Neutrophil (primary cell): ENCODE data around the gene PGM1.
A peak's percentile ranks its signal among the peaks of the same experiment; 100 is the strongest.

Source experiments
- H3K27ac ChIP-seq: fragments of 200-600 bp; sonication (generic); 2 replicates; pipeline ENCODE4 v1.5.1; 2016; ENCODE audit warnings: mild to moderate bottlenecking, moderate library complexity
- H3K27me3 ChIP-seq: fragments of 200-600 bp; sonication (generic); 2 replicates; pipeline ENCODE4 v1.6.0; 2016; ENCODE audit warnings: mild to moderate bottlenecking
- H3K36me3 ChIP-seq: fragments of 200-600 bp; sonication (generic); 2 replicates; pipeline ENCODE4 v1.5.1; 2017
- H3K4me1 ChIP-seq, 2 experiments: fragments of 200-600 bp in 1 of 2; sonication (generic) in 1 of 2; 1 replicate in 1 of 2; 2 replicates in 1 of 2; pipeline versions ENCODE4 v1.5.1 to v1.6.1; 2013 to 2016; ENCODE audit warnings: low read depth in 1 of 2, low read length in 1 of 2, mild to moderate bottlenecking in 1 of 2, moderate library complexity in 1 of 2; ENCODE audit not compliant: control insufficient read depth in 1 of 2, insufficient read depth in 1 of 2
- H3K4me3 ChIP-seq, 2 experiments: fragments of 200-600 bp in 1 of 2; sonication (generic) in 1 of 2; 1 replicate in 1 of 2; 2 replicates in 1 of 2; pipeline ENCODE4 v1.5.1; 2013 to 2016; ENCODE audit warnings: low read depth in 1 of 2, low read length in 1 of 2, mild to moderate bottlenecking in 1 of 2, moderate library complexity in 1 of 2
- H3K9me3 ChIP-seq: fragments of 200-600 bp; sonication (generic); 2 replicates; pipeline ENCODE4 v1.5.1; 2016
- TF ChIP-seq, protein P1 (sequence below): fragments of 200-600 bp; sonication (generic); IDR thresholded peaks from 2 replicates; pipeline ENCODE4 v1.5.1; 2016; ENCODE audit warnings: antibody characterized with exemption

PGM1 gene

DNA sequence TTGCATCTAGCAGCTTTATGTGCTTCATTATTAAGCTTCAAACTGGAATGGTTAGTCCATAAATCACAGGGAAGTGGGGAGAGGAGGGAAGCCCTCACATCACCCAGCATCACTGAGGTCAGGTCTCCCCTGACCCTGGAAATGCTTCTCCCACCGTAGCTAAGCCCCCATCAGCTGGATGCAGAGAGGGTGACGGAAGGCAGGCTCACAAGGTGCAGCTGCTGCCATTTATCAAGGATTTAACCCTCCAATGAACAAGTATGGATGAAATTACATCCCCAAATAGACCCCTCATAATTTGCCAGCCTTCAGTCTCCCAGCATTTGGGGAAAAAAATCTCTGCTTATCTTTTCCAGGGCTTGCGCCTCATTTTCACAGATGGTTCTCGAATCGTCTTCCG, 60.8 kb downstream of the PGM1 start:
- peaks cover 5 to 7% of the 10 kb centered on the region in 2 experiments for H3K4me1 ChIP-seq
- no peaks in the 10 kb centered on the region for H3K27me3 ChIP-seq
- no peak overlapping the region for H3K4me3 ChIP-seq
- H3K9me3 ChIP-seq = no peaks in the 10 kb centered on the region
- H3K27ac ChIP-seq = no peak overlapping the region
- H3K36me3 ChIP-seq = peaks cover 48% of the 10 kb centered on the region
- TF ChIP-seq, protein P1, sequence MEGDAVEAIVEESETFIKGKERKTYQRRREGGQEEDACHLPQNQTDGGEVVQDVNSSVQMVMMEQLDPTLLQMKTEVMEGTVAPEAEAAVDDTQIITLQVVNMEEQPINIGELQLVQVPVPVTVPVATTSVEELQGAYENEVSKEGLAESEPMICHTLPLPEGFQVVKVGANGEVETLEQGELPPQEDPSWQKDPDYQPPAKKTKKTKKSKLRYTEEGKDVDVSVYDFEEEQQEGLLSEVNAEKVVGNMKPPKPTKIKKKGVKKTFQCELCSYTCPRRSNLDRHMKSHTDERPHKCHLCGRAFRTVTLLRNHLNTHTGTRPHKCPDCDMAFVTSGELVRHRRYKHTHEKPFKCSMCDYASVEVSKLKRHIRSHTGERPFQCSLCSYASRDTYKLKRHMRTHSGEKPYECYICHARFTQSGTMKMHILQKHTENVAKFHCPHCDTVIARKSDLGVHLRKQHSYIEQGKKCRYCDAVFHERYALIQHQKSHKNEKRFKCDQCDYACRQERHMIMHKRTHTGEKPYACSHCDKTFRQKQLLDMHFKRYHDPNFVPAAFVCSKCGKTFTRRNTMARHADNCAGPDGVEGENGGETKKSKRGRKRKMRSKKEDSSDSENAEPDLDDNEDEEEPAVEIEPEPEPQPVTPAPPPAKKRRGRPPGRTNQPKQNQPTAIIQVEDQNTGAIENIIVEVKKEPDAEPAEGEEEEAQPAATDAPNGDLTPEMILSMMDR = no peak

GRCh38 chr1:63659448-63659847, 66.2 kb downstream of the PGM1 start:
- Histone ChIP-seq H3K27ac (peak overlapping the region; percentile 92), H3K36me3 (peaks cover 8% of the 10 kb centered on the region), H3K4me1 (peaks cover 23 to 37% of the 10 kb centered on the region in 2 experiments), H3K27me3 (no peaks in the 10 kb centered on the region), H3K4me3 (peak overlapping the region; percentile 22 to 40), H3K9me3 (no peaks in the 10 kb centered on the region)
- TF ChIP-seq, protein P1 = no peak

DNA sequence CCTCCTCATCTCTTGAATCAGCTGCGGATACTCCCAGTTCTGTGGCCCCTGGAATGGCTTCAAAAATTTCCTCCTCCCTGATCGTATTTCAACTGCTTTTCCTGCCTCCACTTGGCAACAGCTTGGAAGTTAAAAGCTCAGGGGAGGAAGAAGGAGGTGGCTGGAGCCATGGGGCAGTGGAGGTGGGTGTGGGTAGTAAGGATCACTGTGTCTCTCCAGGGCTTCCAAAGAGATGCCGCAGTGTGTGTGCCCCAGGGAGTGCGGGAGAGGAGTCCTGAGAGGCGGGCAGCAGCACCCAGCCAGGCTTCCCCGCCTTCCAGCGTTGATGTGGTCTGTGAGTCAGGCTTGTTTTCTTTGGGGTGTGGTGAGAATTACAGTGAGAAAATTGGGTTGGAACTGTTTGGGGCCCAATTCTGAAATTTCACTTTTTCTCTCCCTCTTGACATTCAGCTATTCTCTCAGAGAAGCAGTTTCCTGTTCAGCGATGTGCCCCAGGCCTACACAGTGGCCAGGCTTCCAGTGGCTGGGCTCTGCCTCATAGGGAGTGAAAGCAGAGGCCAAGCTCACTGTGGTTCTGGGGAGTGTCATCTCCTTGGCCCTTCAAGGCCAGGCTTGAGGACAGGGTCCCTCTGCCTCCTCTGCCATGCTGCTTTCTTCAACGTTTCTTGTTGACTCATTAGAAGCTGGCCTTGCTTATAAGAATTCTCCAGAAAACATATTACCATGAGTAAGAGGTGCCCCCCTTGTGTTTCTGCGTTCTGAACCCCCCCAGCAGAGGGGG, 69.0 kb downstream of the PGM1 start:
- H3K4me3 ChIP-seq = no peak overlapping the region
- H3K27ac ChIP-seq = peak overlapping the region; percentile 92
- H3K9me3 ChIP-seq = no peaks in the 10 kb centered on the region
- TF ChIP-seq, protein P1 = no peak
- H3K4me1 ChIP-seq = peaks cover 23 to 37% of the 10 kb centered on the region in 2 experiments
- H3K27me3 ChIP-seq = no peaks in the 10 kb centered on the region
- H3K36me3 ChIP-seq = no peaks in the 10 kb centered on the region

DNA sequence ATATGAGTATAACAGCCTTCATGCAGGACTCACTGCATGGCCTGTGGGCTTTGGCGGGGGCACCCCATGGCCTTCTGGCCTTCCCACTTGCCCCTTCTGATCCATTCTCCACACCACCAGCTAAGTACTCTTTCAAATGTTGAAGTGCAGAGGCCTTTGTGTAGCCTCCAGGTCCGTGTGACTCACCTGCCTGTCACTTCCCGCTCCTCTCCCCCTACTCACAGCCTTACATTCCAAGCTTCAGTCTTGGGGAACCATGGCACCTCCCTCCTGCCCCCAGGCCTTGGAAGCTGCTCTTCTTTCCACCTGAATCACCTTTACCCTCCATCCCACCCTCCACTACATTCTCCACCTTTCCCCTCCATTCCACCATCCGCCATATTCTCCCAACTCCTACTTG, 69.6 kb downstream of the PGM1 start:
- H3K9me3 ChIP-seq = no peaks in the 10 kb centered on the region
- H3K27ac ChIP-seq = no peak overlapping the region
- no peak overlapping the region for H3K4me3 ChIP-seq
- no peaks in the 10 kb centered on the region for H3K27me3 ChIP-seq
- TF ChIP-seq, protein P1 = no peak
- no peaks in the 10 kb centered on the region for H3K36me3 ChIP-seq
- peaks cover 23 to 37% of the 10 kb centered on the region in 2 experiments for H3K4me1 ChIP-seq

- TF ChIP-seq, protein P1 = no peak
- no peaks in the 10 kb centered on the region for H3K36me3 ChIP-seq
- H3K27me3 ChIP-seq = no peaks in the 10 kb centered on the region
- peaks cover 23 to 37% of the 10 kb centered on the region in 2 experiments for H3K4me1 ChIP-seq
- H3K4me3 ChIP-seq = no peak overlapping the region
- H3K27ac ChIP-seq = no peak overlapping the region
- H3K9me3 ChIP-seq = no peaks in the 10 kb centered on the region
Measured at GRCh38 chr1:63663301-63663700, 70.1 kb downstream of the PGM1 start.
